ENCODE data around the gene KHDC4.

KHDC4 gene

GRCh38 chr1:155978325-155978972 lies 44.2 kb upstream of the KHDC4 start, which contains the start of gene ARHGEF2 (continued):
- TF ChIP-seq ZBTB44 (tag by site-specific recombination; IDR thresholded peaks at IDR 0.05): no peak
- no peak for TF ChIP-seq ZNF146 (tag by site-specific recombination; IDR thresholded peaks at IDR 0.05)
- TF ChIP-seq ZNF707 (tag by site-specific recombination; IDR thresholded peaks at IDR 0.05): no peak
- TF ChIP-seq ZNF280D (tag by site-specific recombination; IDR thresholded peaks at IDR 0.05): no peak
- TF ChIP-seq ZNF626 (tag by site-specific recombination; IDR thresholded peaks at IDR 0.05): no peak
- no peak for TF ChIP-seq ZNF202 (tag by site-specific recombination; IDR thresholded peaks at IDR 0.05; ENCODE audit: borderline replicate concordance)
- TF ChIP-seq ZBTB49 (tag by site-specific recombination; IDR thresholded peaks at IDR 0.05; ENCODE audit: low read depth): no peak
- no peak for TF ChIP-seq FEZF1 (tag by site-specific recombination; IDR thresholded peaks at IDR 0.05)
- TF ChIP-seq TCF7L2 (IDR thresholded peaks at IDR 0.05; ENCODE audit: borderline replicate concordance, low read depth, low read length): no peak
- no peak for TF ChIP-seq ELK4 (IDR thresholded peaks at IDR 0.05; ENCODE audit: borderline replicate concordance, low read depth, low read length)
- no peak for TF ChIP-seq ZNF701 (tag by site-specific recombination; IDR thresholded peaks at IDR 0.05)
- peak; percentile 95; the same call in 1 of the 2 replicates for TF ChIP-seq ZNF121 (tag by site-specific recombination; IDR thresholded peaks at IDR 0.05)
- no peak for TF ChIP-seq ZNF274 (IDR thresholded peaks at IDR 0.05; ENCODE audit: low read length)
- no peak for TF ChIP-seq ZNF274 (tag by site-specific recombination; IDR thresholded peaks at IDR 0.05; ENCODE audit: borderline replicate concordance)
- no peak for TF ChIP-seq ZSCAN30 (tag by site-specific recombination; IDR thresholded peaks at IDR 0.05)
- TF ChIP-seq ZNF169 (tag by site-specific recombination; IDR thresholded peaks at IDR 0.05): no peak
- no peak for TF ChIP-seq MYNN (tag by site-specific recombination; IDR thresholded peaks at IDR 0.05; ENCODE audit: borderline replicate concordance)
- TF ChIP-seq ZNF692 (tag by site-specific recombination; IDR thresholded peaks at IDR 0.05): 0 out of 2 replicates have a peak, but pooled peaks have one; percentile 12
- TF ChIP-seq ZNF473 (tag by site-specific recombination; IDR thresholded peaks at IDR 0.05): no peak
- TF ChIP-seq ZNF704 (tag by site-specific recombination; IDR thresholded peaks at IDR 0.05): no peak
- no peak for TF ChIP-seq REPIN1 (tag by site-specific recombination; IDR thresholded peaks at IDR 0.05; ENCODE audit: low read depth)
- no peak; the same call in 1 of the 2 replicates for TF ChIP-seq ZNF423 (tag by site-specific recombination; IDR thresholded peaks at IDR 0.05)
- TF ChIP-seq ZNF664 (tag by site-specific recombination; IDR thresholded peaks at IDR 0.05): no peak
- no peak for TF ChIP-seq ZNF18 (tag by site-specific recombination; IDR thresholded peaks at IDR 0.05)
- TF ChIP-seq ZNF449 (tag by site-specific recombination; IDR thresholded peaks at IDR 0.05): peak; percentile 61

Measured in HEK293 (cell line).